Right atrium auricular region (tissue), 2 donors: ENCODE data around the gene KBTBD4. TPM values are rescaled to one million over a fixed set of nuclear protein-coding genes. Genes with fewer than 3 reads are reported as not detected.
A peak's percentile ranks its signal among the peaks of the same experiment; 100 is the strongest.

Source experiments
- DNase-seq: peaks from one replicate; pipeline ENCODE4 v3.0.0-alpha.2; 2019; ENCODE audit warnings: low spot score
- H3K27ac ChIP-seq, 2 donors: fragments of 200-600 bp; sonication (generic); 1 replicate in 1 of 2; 2 replicates in 1 of 2; pipeline ENCODE4 v1.5.1; 2016 to 2019
- H3K27me3 ChIP-seq, 2 donors: fragments of 200-600 bp; sonication (generic); one replicate each; pipeline versions ENCODE4 v1.5.1 to v1.6.0; 2017 to 2019
- H3K36me3 ChIP-seq: fragments of 200-600 bp; sonication (generic); one replicate; pipeline ENCODE4 v1.5.1; 2016
- H3K4me1 ChIP-seq, 2 donors: fragments of 200-600 bp; sonication (generic); one replicate each; pipeline versions ENCODE4 v1.5.1 to v1.6.0; 2017 to 2019
- H3K4me3 ChIP-seq, 2 donors: fragments of 200-600 bp; sonication (generic); 1 replicate in 1 of 2; 2 replicates in 1 of 2; pipeline ENCODE4 v1.5.1; 2017 to 2019; ENCODE audit warnings: mild to moderate bottlenecking in 1 of 2, moderate library complexity in 1 of 2
- H3K9me3 ChIP-seq, 2 donors: fragments of 200-600 bp; sonication (generic); one replicate each; pipeline ENCODE4 v1.5.1; 2019
- CTCF ChIP-seq, 2 donors: fragments of 200-600 bp; sonication (generic); IDR thresholded peaks; one replicate each; pipeline ENCODE4 v1.5.1; 2019; ENCODE audit warnings: antibody characterized with exemption in 2 of 2
- total RNA-seq, 2 donors: library from RNA; depleted of rRNA; stranded (reverse); fragments of >200 nt; gene quantifications; one replicate each; pipeline ENCODE4 v1.1.0, GENCODE V29; 2016

Gene KBTBD4
- total RNA-seq, 2 donors from 2014 or later, result 11.7 to 21.7 TPM

DNA sequence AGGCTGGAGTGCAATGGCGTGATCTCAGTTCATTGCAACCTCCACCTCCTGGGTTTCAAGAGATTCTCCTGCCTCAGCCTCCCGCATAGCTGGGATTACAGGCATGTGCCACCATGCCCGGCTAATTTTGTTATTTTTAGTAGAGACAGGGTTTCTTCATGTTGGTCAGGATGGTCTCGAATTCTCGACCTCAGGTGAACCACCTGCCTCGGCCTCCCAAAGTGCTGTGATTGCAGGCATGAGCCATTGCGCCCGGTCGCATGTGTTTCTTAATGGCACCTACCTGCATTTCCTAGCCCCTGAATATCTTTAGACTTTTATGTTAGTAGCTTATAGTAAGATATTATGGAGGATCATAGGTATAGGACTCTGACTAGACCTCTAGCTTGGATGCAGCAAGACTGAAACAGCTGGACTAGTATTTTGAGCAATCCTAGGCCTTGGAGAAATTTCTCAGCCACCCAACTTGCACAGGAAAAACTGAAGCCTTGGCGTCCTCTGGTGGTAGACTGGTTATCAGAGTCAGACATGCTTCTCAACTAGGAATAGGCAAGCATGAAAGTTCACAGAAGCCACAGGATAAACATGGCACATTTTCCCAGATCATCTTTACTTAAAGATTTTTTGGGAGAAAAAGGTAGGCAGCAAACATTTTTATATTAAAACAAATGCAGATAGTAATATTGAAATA, 38.1 kb upstream of the KBTBD4 start:
- Histone ChIP-seq H3K4me3 (no peak overlapping the region), H3K4me1 (no peaks in the 10 kb centered on the region), H3K9me3 (no peaks in the 10 kb centered on the region), H3K27me3 (no peaks in the 10 kb centered on the region), H3K27ac (no peak overlapping the region), H3K36me3 (peaks cover 32% of the 10 kb centered on the region)
- peak; percentile 22 to 77 for TF ChIP-seq CTCF (IDR thresholded peaks at IDR 0.05)
- peak; percentile 63 for DNase-seq

- H3K36me3 ChIP-seq, result peaks cover 21% of the 10 kb centered on the region
- H3K4me3 ChIP-seq, result no peak overlapping the region
- H3K4me1 ChIP-seq, result no peaks in the 10 kb centered on the region
- TF ChIP-seq CTCF (IDR thresholded peaks at IDR 0.05), result no peak
- no peaks in the 10 kb centered on the region for H3K27me3 ChIP-seq
- H3K9me3 ChIP-seq, result no peaks in the 10 kb centered on the region
- no peak for DNase-seq
- H3K27ac ChIP-seq, result no peak overlapping the region
Measured at GRCh38 chr11:47615249-47615648, 36.5 kb upstream of the KBTBD4 start.

GRCh38 chr11:47611348-47611794, 32.6 kb upstream of the KBTBD4 start:
- Histone ChIP-seq H3K4me1 (peaks cover 0 to 21% of the 10 kb centered on the region in 2 donors), H3K27me3 (no peaks in the 10 kb centered on the region), H3K36me3 (no peaks in the 10 kb centered on the region), H3K4me3 (no peak overlapping the region), H3K9me3 (no peaks in the 10 kb centered on the region), H3K27ac (no peak overlapping the region)
- TF ChIP-seq CTCF (IDR thresholded peaks at IDR 0.05), result no peak
- no peak for DNase-seq

DNA sequence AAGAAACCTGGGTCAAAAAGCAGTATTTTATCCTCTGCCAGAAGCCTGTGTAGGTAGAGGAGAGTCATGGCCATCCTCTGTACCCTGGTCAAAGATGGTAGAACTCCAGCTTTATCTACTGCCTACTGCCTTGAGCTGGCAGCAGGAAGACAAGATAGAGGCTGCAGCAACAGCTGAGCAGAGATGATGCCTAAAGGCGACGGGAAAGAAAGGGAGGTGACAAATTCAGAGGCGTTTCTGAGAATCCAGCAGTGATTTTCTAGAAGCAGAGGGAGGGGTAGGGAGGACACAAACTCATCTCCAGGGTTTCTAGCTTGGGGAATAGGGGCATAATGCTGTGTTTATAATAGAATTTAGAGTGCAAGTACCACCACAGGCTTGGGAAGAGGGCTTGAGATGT, 30.9 kb upstream of the KBTBD4 start:
- no peak overlapping the region for H3K4me3 ChIP-seq
- no peaks in the 10 kb centered on the region for H3K9me3 ChIP-seq
- peaks cover 0 to 30% of the 10 kb centered on the region in 2 donors for H3K4me1 ChIP-seq
- H3K27ac ChIP-seq, result no peak overlapping the region
- no peak for DNase-seq
- H3K36me3 ChIP-seq, result no peaks in the 10 kb centered on the region
- no peaks in the 10 kb centered on the region for H3K27me3 ChIP-seq
- no peak for TF ChIP-seq CTCF (IDR thresholded peaks at IDR 0.05)

GRCh38 chr11:47607380-47607779, 28.6 kb upstream of the KBTBD4 start:
- no peak overlapping the region for H3K27ac ChIP-seq

More at GRCh38 chr11:47607380-47607779, 28.6 kb upstream of the KBTBD4 start:
- Histone ChIP-seq H3K27me3 (no peaks in the 10 kb centered on the region), H3K4me1 (peaks cover 0 to 30% of the 10 kb centered on the region in 2 donors), H3K36me3 (no peaks in the 10 kb centered on the region), H3K9me3 (no peaks in the 10 kb centered on the region), H3K4me3 (no peak overlapping the region)
- no peak for DNase-seq
- no peak for TF ChIP-seq CTCF (IDR thresholded peaks at IDR 0.05)
